K562 (cell line): ENCODE measurements around the gene DHX35. TPM values are rescaled to one million over a fixed set of nuclear protein-coding genes. Genes with fewer than 3 reads are reported as not detected.

Source experiments
- BRD4 ChIP-seq: fragments of 200-600 bp; sonication (generic); IDR thresholded peaks from 2 replicates; pipeline ENCODE4 v1.6.1; 2017; ENCODE audit warnings: inconsistent platforms
- C11orf30 ChIP-seq: fragments of 450-650 bp; IDR thresholded peaks from 2 replicates; pipeline ENCODE4 v1.6.1; 2016; ENCODE audit warnings: low read depth, mild to moderate bottlenecking
- CAMTA2 ChIP-seq: fragments of 250-450 bp; sonication (Bioruptor Pico); conservative IDR thresholded peaks from 2 replicates; pipeline ENCODE4 v1.5.1; 2022
- CBX2 ChIP-seq: fragments of 200-600 bp; sonication (generic); IDR thresholded peaks from one replicate; pipeline ENCODE4 v1.6.1; 2012; ENCODE audit warnings: mild to moderate bottlenecking, low read length, inconsistent platforms; ENCODE audit not compliant: insufficient read depth, poor library complexity, severe bottlenecking
- CREB1 ChIP-seq, 2 experiments: sonication (generic) in 1 of 2; formaldehyde crosslinking in 1 of 2; IDR thresholded peaks; 2 replicates each; pipeline versions ENCODE4 v1.6.1 to v1.8.0; 2012 to 2022; ENCODE audit warnings: inconsistent platforms in 1 of 2, mild to moderate bottlenecking in 1 of 2, missing genetic modification reagents in 1 of 2, moderate library complexity in 1 of 2
- FOXK2 ChIP-seq, 2 experiments: fragments of 450-650 bp; IDR thresholded peaks in 1 of 2; conservative IDR thresholded peaks in 1 of 2; 2 replicates each; pipeline ENCODE4 v1.6.1; 2016; ENCODE audit warnings: low read depth in 2 of 2, mild to moderate bottlenecking in 1 of 2
- HNRNPK ChIP-seq: fragments of 200-400 bp; formaldehyde crosslinking; IDR thresholded peaks from one replicate; pipeline ENCODE4 v1.6.1; 2018; ENCODE audit warnings: mild to moderate bottlenecking, low read depth, low read length; ENCODE audit not compliant: poor library complexity, severe bottlenecking
- NCOA1 ChIP-seq: fragments of 450-650 bp; IDR thresholded peaks from 2 replicates; pipeline ENCODE4 v1.6.1; 2016; ENCODE audit warnings: low read depth
- NEUROD1 ChIP-seq: fragments of 150-350 bp; IDR thresholded peaks from 2 replicates; pipeline ENCODE4 v1.6.1; 2014; ENCODE audit warnings: borderline replicate concordance, low read length, low read depth; ENCODE audit not compliant: partially characterized antibody
- NFXL1 ChIP-seq: fragments of 450-650 bp; formaldehyde crosslinking; IDR thresholded peaks from 2 replicates; pipeline ENCODE4 v1.4.0; 2021; ENCODE audit warnings: mild to moderate bottlenecking
- RHOXF2B ChIP-seq: fragments of 250-450 bp; sonication (Bioruptor Pico); conservative IDR thresholded peaks from 2 replicates; pipeline ENCODE4 v1.5.1; 2021
- RUNX1 ChIP-seq: sonication (generic); IDR thresholded peaks from 2 replicates; pipeline ENCODE4 v1.6.1; 2016; ENCODE audit warnings: antibody characterized with exemption, low read depth
- SIN3A ChIP-seq, 2 experiments: fragments of 150-350 bp in 1 of 2; IDR thresholded peaks; 2 replicates each; pipeline ENCODE4 v1.6.1; 2011 to 2016; ENCODE audit warnings: borderline replicate concordance in 2 of 2, low read depth in 2 of 2, low read length in 2 of 2, mild to moderate bottlenecking in 2 of 2, moderate library complexity in 2 of 2; ENCODE audit not compliant: control insufficient read depth in 1 of 2
- SRSF9 ChIP-seq: fragments of 200-400 bp; formaldehyde crosslinking; IDR thresholded peaks from 2 replicates; pipeline ENCODE4 v1.6.1; 2017; ENCODE audit warnings: low read depth, low read length, borderline replicate concordance
- ZKSCAN3 ChIP-seq: fragments of 250-450 bp; sonication (Bioruptor Pico); IDR thresholded peaks from 2 replicates; pipeline ENCODE4 v1.4.0; 2020
- ZNF133 ChIP-seq: fragments of 250-450 bp; sonication (Bioruptor Pico); IDR thresholded peaks from 2 replicates; pipeline ENCODE4 v1.4.0; 2020; ENCODE audit warnings: mild to moderate bottlenecking
- ZNF561 ChIP-seq: fragments of 450-650 bp; formaldehyde crosslinking; conservative IDR thresholded peaks from 2 replicates; pipeline ENCODE4 v1.4.0; 2020; ENCODE audit warnings: mild to moderate bottlenecking, moderate library complexity
- ZNF707 ChIP-seq: fragments of 250-450 bp; sonication (Bioruptor Pico); conservative IDR thresholded peaks from 2 replicates; pipeline ENCODE4 v1.8.0; 2022; ENCODE audit warnings: inconsistent platforms, mild to moderate bottlenecking, moderate library complexity
- polyA plus RNA-seq, 8 experiments: library from polyadenylated mRNA; depleted of rRNA in 4 of 8; stranded (reverse) in 5 of 8; unstranded in 3 of 8; fragments of >200 nt; fragmentation: Nextera tagmentation in 2 of 8; fragmentation: Illumina TruSeq in 1 of 8; extraction: Ambion mirVana in 2 of 8; extraction: Trizol in 1 of 8; gene quantifications; 2 replicates each; pipeline versions ENCODE4 v1.2.1 to v1.2.3, GENCODE V29; 2011 to 2014; ENCODE audit warnings: inconsistent platforms in 1 of 8, missing spikeins in 1 of 8
- total RNA-seq, 7 experiments: library from RNA; depleted of rRNA in 6 of 7; stranded (reverse); fragments of >200 nt in 6 of 7; fragmentation: Illumina TruSeq in 2 of 7; extraction: Trizol in 2 of 7; gene quantifications; 2 replicates each; pipeline versions ENCODE4 v1.2.1 to v1.2.3, GENCODE V29; 2011 to 2021; ENCODE audit warnings: low replicate concordance in 1 of 7
- TF ChIP-seq, protein P1 (sequence below): sonication (generic); formaldehyde crosslinking; IDR thresholded peaks from 2 replicates; pipeline ENCODE4 v1.8.0; 2022; ENCODE audit warnings: missing genetic modification reagents, mild to moderate bottlenecking, moderate library complexity, borderline replicate concordance
- TF ChIP-seq, protein P2 (sequence below): sonication (generic); formaldehyde crosslinking; IDR thresholded peaks from 2 replicates; pipeline ENCODE4 v1.8.1; 2023; ENCODE audit warnings: mild to moderate bottlenecking, missing genetic modification reagents
- TF ChIP-seq, protein P3 (sequence below), 2 experiments: fragments of 450-650 bp; conservative IDR thresholded peaks; 2 replicates each; pipeline ENCODE4 v1.6.1; 2017; ENCODE audit warnings: mild to moderate bottlenecking in 2 of 2, moderate library complexity in 2 of 2
- TF ChIP-seq, protein P4 (sequence below): IDR thresholded peaks from 2 replicates; pipeline ENCODE4 v1.6.1; 2011; ENCODE audit not compliant: insufficient read length; ENCODE audit errors: extremely low read depth

The DHX35 gene
- total and polyA plus RNA-seq, 9 of the 15 experiments (the other 6 are each of a cell fraction or from before 2014, with no cell fraction given): 6.5 to 25.6 (median 16.9) TPM

DNA sequence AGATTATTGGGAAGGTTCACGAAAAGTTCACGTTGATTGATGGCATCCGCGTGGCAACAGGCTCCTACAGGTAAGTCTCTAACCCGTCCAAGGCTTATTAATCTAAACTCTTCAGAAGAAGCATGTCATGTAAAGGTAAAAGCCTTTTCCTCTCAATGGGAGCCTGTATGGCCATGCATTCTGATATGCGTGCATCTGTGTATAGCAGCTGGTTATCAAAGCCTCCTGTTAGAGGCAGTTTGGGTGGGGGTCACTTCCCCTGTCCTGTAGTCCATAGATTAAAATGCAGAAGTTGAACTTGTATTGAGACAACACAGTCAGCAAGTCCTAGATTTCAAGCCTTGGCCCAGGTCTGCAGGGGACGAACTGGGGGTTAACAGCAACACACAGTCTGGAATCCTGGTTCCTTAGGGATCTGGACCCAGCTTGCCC is 14.2 kb upstream of the DHX35 start (continued):
- TF ChIP-seq ZNF707 (CRISPR knock-in tag): no peak
- peak; percentile 85 for TF ChIP-seq NEUROD1
- no peak for TF ChIP-seq SRSF9
- TF ChIP-seq, protein P1, sequence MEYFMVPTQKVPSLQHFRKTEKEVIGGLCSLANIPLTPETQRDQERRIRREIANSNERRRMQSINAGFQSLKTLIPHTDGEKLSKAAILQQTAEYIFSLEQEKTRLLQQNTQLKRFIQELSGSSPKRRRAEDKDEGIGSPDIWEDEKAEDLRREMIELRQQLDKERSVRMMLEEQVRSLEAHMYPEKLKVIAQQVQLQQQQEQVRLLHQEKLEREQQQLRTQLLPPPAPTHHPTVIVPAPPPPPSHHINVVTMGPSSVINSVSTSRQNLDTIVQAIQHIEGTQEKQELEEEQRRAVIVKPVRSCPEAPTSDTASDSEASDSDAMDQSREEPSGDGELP (CRISPR knock-in tag): peak; percentile 82
- TF ChIP-seq ZNF561 (CRISPR knock-in tag): no peak
- peak; percentile 94; the same call in 1 of the 2 replicates for TF ChIP-seq NCOA1
- no peak for TF ChIP-seq CBX2
- 0 out of 2 replicates have a peak, but pooled peaks have one; percentile 85 for TF ChIP-seq RUNX1
- TF ChIP-seq CREB1 (IDR thresholded peaks at IDR 0.05): peak; percentile 81
- TF ChIP-seq CREB1 (CRISPR knock-in tag; IDR thresholded peaks at IDR 0.05): peak; percentile 25; the same call in 1 of the 2 replicates
- peak in 1 of 2 experiments; percentile 42; a peak in 1 of 4 replicates for TF ChIP-seq SIN3A (IDR thresholded peaks at IDR 0.05; ENCODE audit: borderline replicate concordance in 2 of 2, control insufficient read depth in 1 of 2, low read depth in 2 of 2, low read length in 2 of 2)
- TF ChIP-seq HNRNPK: no peak
- no peak for TF ChIP-seq ZKSCAN3 (CRISPR knock-in tag)
- no peak for TF ChIP-seq RHOXF2B (CRISPR knock-in tag)
- no peak for TF ChIP-seq BRD4
- TF ChIP-seq FOXK2 (conservative IDR thresholded peaks at IDR 0.05 in 1 of 2, IDR thresholded peaks at IDR 0.05 in 1 of 2; ENCODE audit: low read depth in 2 of 2): no peak; a peak in 2 of 4 replicates
- TF ChIP-seq, protein P2, sequence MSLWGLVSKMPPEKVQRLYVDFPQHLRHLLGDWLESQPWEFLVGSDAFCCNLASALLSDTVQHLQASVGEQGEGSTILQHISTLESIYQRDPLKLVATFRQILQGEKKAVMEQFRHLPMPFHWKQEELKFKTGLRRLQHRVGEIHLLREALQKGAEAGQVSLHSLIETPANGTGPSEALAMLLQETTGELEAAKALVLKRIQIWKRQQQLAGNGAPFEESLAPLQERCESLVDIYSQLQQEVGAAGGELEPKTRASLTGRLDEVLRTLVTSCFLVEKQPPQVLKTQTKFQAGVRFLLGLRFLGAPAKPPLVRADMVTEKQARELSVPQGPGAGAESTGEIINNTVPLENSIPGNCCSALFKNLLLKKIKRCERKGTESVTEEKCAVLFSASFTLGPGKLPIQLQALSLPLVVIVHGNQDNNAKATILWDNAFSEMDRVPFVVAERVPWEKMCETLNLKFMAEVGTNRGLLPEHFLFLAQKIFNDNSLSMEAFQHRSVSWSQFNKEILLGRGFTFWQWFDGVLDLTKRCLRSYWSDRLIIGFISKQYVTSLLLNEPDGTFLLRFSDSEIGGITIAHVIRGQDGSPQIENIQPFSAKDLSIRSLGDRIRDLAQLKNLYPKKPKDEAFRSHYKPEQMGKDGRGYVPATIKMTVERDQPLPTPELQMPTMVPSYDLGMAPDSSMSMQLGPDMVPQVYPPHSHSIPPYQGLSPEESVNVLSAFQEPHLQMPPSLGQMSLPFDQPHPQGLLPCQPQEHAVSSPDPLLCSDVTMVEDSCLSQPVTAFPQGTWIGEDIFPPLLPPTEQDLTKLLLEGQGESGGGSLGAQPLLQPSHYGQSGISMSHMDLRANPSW (CRISPR knock-in tag): no peak
- TF ChIP-seq, protein P3, sequence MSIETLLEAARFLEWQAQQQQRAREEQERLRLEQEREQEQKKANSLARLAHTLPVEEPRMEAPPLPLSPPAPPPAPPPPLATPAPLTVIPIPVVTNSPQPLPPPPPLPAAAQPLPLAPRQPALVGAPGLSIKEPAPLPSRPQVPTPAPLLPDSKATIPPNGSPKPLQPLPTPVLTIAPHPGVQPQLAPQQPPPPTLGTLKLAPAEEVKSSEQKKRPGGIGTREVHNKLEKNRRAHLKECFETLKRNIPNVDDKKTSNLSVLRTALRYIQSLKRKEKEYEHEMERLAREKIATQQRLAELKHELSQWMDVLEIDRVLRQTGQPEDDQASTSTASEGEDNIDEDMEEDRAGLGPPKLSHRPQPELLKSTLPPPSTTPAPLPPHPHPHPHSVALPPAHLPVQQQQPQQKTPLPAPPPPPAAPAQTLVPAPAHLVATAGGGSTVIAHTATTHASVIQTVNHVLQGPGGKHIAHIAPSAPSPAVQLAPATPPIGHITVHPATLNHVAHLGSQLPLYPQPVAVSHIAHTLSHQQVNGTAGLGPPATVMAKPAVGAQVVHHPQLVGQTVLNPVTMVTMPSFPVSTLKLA (conservative IDR thresholded peaks at IDR 0.05): peak; percentile 43 to 73; a peak in 1 of 4 replicates
- peak; percentile 69 for TF ChIP-seq C11orf30
- TF ChIP-seq CAMTA2 (CRISPR knock-in tag): no peak
- no peak for TF ChIP-seq NFXL1 (CRISPR knock-in tag)
- TF ChIP-seq, protein P4, sequence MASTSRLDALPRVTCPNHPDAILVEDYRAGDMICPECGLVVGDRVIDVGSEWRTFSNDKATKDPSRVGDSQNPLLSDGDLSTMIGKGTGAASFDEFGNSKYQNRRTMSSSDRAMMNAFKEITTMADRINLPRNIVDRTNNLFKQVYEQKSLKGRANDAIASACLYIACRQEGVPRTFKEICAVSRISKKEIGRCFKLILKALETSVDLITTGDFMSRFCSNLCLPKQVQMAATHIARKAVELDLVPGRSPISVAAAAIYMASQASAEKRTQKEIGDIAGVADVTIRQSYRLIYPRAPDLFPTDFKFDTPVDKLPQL: no peak
- no peak for TF ChIP-seq ZNF133 (CRISPR knock-in tag)
